HG02885 (cell line): ENCODE measurements around the gene ANTXR1.

ENCODE experiments used
- ATAC-seq: cut with Tn5 transposase; IDR thresholded peaks from one replicate; pipeline ENCODE4 v1.9.1; 2021; ENCODE audit warnings: mild to moderate bottlenecking; ENCODE audit not compliant: unreplicated experiment, poor library complexity

Gene ANTXR1

DNA sequence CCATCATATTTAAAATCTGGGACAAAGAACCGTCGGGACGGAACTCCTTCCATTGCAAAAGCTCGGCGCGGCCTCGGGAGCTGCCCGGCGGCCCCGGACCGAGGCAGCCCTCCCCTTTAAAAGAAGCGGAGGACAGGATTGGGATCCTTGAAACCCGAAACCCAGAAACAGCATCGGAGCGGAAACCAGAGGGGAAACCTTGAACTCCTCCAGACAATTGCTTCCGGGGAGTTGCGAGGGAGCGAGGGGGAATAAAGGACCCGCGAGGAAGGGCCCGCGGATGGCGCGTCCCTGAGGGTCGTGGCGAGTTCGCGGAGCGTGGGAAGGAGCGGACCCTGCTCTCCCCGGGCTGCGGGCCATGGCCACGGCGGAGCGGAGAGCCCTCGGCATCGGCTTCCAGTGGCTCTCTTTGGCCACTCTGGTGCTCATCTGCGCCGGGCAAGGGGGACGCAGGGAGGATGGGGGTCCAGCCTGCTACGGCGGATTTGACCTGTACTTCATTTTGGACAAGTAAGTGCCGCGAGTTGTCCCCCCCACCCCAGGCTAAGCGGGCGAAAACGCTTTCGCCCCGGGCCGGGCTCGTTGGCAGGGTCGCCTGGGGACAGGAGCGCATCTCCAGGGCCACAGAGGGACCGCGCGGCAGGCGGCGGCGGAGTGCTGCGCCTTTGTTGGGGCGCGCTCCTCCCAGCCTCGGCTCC is at the start of gene ANTXR1:
TSS of gene ANTXR1 (plus strand) at position 38 of the 698 bp plus-strand sequence. CDS start at position 359, 321 bp downstream.
- ATAC-seq, result no peak

DNA sequence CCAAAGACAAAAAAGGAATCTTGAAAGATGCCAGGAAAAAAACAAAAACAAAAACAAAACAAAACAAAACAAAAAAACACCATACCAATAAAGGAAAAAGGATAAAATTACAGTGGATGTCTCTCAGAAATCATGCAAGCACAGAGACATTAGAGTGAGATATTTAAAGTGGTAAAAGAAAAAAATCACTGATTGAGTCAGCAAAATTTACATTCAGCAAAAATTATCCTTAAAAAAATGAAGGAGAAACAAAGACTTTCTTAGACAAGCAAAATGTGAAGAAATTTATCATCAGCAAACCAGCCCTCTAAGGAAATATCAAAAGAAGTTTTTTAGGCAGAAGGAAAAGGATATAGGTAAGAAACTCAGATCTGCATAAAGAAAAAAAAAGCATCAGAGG is 48.7 kb upstream of the ANTXR1 start:
- ATAC-seq, result no peak

DNA sequence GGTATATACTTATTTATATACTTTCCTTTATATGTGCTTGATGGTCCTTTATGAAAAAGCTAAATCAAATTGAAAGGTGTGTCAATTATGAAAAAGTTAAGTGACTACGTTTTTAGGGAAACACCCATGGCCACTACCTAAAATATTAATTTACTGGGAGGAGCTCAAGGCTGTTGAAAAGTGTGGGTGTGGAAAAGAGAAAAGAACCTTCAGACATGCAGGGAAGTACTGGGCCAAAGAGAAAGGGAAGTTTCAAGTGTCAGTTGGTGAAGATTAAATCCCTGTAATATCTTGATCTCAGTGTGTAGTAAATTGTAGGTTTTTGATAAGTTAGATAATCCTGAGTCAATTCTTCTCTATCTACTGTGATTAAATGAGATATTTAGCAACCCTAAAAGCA is 44.8 kb upstream of the ANTXR1 start:
- no peak for ATAC-seq

DNA sequence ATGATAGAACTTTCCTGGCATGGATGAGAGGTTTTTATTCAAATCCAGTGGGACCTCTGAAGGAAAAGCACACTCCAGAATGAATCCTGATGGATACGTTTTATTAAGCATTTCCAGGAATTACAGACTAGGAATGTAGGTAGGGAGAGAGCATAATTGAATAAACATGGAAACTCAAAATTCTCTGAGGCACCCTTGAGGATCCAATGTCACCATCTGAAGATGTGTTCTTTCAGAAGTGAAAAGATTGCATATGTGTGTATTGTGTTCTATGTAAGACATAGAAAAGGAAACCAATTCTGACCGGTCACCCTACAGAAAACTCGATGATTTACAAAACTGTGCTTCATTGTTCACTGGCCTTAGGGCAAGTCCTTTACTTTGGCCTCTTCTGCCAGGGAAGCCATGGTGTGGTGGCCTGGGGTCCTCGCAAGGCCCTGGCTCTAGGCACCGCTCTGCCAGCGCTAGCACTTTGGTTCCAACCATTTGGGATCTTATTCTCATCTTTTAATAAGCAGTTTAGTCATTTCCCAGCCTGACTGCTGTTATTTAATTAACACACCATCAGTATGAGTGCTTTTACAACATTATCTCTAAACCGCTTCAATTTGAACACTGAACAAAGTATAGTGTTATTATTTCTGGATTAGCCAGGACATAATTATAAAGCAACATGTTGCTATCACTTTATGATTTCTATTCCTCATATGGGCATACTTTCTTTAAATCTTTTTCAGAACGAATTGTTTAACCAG is 43.1 kb upstream of the ANTXR1 start:
- ATAC-seq, result no peak

DNA sequence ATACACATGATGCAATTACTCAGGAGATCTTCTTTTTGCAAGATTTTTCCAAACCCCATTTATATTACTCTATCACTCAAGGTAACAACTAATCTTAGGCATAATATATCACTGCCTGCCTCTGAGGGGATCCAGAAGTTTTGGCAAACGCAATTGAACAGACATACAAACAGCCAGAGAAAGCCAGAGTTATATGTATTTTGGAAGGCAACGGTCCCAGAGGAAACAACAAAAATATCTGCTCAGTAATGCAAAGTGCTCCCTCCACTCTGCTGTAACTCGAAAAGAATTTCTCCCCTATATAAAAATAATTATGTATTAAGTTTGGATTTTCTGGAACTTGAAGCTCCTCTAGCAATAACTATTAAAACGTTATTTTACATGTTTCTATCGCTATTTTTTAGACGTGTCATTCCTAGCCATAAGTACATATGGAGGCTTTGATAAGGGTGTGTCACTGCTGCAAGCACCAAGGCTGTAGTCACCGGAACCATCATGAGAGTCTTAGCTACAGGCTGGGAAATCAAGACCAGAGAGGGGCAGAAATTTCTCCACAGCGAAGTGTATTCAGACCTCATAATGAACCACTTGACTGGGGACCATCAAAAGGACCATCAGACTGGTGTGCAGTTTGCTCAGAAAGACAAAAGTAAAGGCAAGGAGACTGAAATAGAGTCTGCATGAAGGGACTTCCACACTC is 42.3 kb upstream of the ANTXR1 start:
- ATAC-seq, result no peak

DNA sequence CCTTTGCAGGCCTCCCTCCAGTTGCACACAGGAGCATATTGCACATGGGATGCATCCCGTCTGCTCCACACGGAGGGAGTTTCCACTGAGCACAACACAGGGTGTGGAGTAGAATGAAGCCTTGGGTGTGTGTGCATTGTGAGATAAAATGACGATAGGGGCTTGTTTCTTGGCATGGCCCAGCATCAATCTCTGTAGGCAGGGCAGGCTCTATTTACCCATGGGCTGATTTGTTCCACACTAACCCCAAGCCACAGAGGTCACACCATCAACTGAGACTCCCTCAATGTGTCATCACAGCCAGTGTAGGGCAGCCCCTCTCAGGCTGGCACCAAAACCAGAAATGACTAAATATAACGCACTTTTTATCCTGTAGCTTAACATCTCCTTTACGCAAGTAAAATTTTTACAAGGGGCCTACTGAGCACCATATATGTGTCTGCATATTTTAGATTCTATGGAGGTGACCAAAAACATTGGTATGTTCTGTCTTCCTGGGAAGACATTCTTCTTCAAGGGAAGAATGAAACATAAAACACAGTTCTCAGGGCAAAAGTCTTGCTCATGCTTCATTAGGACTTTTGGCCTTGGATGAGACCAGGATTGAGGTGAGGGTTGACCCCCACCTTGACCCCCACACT is 41.3 kb upstream of the ANTXR1 start:
- no peak for ATAC-seq

DNA sequence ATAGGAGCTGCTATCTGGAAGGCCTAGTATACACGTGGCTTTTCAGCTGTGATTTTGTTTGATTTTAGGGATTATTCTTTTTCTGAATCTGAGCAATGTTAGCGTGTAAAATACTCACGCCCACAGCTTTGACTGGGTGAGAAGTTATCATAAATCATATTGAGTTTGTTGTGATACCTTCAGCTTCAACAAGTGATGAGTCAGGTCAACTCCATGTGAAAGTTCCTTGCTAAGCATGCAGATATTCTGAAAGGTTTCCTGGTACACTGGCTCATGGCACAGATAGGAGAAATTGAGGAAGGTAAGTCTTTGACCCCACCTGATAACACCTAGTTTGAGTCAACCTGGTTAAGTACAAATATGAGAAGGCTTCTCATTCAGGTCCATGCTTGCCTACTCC is 38.7 kb upstream of the ANTXR1 start, which contains the start of gene GKN1:
TSS of gene GKN1 (plus strand) at position 386 of the 400 bp plus-strand sequence. CDS start 42 bp downstream, outside the sequence.
- no peak for ATAC-seq

DNA sequence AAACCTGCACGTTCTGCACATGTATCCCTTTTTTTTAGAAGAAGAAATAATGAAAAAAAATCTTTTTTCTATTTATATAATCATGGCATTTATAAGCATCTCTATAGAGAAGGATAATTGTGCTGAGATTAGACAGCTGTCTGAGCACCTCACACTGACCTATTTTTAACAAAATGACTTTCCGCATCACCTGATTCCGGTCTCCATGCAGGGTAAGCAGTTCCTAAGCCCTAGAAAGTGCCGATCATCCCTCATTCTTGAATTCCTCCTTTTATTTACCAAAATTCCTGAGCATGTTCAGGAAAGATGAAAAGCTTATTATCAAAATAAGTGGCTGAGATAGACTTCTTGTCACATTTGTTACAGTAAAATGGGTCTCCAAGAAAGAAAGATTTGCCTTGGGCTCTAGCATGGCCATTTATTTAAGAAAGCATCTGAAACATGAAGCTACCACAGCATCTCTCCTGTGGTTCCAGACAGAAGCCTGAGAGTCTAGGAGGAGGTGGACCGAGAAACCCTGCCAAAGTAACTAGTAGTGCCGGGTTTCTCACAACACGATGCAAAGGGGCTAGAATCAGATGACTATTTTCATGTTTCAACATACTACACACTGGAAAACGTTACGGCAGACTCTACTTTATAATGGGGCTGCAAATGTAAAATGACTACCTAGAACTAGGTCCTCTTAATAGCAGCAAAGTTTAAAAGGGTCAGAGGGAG is 37.9 kb upstream of the ANTXR1 start:
- ATAC-seq, result no peak

DNA sequence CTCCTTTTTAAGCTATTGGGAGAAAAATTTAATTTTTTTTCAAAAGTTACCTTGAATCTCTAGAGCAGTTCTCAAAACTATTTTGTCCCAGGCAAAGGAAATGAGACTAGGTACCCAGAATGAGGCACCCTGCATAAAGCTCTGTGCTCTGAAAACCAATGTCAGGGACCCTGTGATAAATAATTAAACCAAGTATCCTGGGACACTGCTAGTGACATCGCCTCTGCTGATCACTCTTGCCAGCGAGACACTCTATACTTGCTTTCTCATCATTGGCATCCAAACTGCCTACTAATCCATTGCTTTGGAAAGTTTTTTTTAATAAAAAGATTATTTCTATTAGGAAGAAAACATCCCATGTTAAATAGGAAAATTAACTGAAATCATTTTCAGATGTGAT is 37.1 kb upstream of the ANTXR1 start:
- ATAC-seq, result no peak

DNA sequence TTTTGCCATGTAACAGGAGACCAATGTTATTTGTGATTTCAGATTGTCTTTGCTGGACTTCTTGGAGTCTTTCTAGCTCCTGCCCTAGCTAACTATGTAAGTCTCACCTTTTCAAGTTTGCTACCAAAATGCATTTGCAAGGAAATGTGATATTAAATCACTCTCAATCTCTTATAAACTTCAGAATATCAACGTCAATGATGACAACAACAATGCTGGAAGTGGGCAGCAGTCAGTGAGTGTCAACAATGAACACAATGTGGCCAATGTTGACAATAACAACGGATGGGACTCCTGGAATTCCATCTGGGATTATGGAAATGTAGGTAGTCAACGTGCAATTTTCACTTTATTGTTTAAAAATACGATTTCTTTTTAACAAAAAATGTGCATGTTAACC is 35.5 kb upstream of the ANTXR1 start:
- ATAC-seq, result no peak

DNA sequence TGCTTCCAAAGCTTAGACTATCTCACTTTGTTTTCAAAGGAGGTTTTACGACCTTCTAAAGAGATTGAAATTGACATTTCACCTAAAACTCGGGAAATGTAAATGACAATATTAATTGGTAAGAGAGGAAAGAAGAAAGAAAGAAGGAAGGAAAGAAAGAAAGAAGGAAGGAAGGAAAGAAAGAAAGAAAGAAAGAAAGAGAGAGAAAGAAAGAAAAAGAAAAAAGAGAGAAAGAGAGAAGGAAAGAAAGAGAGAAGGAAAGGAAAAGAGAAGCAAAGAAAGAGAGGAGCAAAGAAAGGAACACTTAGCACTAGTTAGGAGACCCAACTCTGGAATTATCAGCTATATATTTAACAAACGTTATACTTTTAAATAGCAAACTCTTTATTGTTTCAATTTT is 34.9 kb upstream of the ANTXR1 start:
- ATAC-seq, result no peak

DNA sequence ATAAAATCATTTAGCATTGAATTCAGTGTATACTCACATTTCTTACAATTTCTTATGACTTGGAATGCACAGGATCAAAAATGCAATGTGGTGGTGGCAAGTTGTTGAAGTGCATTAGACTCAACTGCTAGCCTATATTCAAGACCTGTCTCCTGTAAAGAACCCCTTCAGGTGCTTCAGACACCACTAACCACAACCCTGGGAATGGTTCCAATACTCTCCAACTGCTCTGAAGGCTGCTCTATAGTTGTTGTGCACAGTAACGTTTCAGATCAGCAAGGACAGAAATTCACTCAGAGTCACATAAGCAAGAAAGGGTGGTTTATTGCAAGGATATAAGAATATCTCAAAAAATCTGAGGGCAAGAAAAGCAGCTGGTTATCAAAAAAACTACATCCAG is 32.0 kb upstream of the ANTXR1 start:
- no peak for ATAC-seq

DNA sequence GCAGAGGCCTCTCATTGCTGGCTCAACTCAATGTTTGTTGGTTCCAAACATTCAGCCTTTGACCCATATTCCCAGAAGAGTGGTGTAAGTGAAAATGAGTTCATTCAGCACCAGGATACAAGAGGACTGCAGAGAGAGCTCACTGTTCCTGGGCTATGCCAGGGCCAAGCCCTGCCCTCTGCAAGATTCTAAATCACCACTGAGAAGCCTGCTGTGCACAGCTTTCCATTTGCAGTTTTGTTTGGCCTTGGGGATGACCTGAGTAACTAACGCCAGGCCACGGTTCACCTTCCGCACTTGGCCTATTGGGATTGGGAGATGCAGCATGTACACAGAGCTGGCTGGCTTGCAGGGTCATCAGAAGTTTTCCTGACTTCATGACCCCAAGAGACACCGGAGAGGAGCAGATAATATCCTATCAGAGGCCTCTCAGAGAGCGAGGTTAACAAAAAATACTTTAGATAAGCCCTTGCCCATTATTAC is 25.9 kb upstream of the ANTXR1 start:
- ATAC-seq, result no peak

DNA sequence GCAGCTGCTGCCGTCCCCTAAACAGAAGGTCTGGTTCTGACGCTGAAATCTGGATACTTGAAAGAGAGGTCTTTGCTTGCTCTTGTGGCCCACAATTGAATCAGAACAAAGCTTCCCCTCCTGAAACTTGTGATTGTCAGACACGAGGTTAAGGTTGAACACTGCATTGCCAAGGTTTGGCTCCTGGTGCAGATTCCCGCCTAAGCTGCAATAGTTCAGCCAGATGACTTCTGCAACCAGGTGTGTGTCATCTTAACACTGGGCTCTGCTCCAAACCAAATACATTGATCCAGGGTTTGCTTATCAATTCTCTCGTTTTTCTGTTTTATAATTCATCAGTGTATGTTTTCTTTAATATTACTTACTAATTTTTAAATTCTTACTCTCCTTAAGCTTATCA is 23.9 kb upstream of the ANTXR1 start:
- no peak for ATAC-seq

DNA sequence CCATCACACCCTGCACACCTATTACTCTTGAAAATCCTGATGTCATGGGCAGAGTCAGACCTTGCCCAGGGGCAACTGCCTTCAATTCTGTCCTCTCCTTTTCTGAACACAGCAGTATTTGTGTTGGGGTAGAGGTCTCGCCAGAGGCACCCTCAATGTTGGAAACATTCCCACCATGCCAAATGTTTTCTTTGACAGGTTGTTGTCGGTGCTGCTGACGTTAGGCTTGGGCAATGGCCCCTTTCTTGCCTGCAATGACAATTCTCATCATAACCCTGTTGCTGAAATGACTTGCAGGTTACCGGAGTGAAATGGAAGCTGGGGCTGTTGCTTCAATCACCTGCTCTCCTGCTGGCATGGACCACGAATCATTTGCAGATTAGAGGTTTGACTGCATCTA is 20.6 kb upstream of the ANTXR1 start:
- no peak for ATAC-seq

DNA sequence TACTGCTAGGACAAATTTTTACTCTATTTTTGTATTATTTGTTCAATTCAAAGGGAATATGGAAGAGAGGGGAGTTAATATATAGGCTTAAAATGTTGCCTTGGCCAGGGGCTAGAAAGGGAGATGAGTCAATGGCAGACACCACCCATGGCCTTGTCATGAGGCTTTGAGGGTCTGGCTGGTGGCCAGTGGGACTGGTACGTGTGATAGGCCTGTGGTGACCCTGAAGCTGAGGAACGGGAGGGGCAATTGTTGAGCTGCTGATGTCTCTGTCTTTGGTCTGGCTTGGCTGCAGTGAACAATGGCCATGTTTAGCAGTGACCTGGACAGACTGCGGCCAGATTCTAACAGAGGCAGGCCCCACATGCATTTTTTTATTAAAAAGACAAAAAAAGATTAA is 20.0 kb upstream of the ANTXR1 start:
- no peak for ATAC-seq

DNA sequence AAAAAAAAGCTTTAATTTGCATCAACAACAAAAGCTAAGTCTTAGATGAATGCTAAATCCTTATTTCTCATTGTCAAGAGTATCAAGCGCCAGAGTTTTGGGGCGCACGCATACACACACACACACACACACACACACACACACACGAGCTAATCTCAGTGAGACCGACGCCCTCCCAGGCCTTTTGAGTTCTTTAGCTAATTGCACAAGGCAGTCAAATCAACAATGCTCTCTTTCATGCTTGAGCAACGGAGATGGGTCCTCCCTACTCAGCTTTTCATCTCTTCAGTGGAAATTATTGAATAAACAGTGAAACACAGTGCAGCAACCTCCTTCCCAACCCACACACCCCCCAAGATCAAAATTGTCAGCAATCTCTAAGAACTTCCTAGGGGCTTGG is 19.3 kb upstream of the ANTXR1 start:
- no peak for ATAC-seq

DNA sequence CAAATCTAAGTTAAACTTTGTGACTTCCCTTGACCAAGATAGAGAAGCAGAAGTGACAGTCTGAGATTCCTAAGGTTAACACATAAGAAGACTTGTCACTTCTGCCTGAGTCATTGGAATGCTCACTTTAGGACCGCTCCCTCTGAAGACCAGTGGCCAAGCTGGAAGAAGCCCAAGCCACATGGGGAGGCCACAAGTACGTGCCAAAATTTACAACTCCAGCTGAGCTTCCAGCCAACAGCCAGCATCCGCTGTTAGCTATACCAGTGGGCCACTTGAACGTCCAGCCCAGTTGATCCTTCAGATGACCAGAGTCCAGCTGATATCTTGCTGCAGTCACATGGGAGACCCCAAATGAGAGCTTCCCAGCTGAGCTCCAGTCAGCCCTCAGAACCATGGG is 18.1 kb upstream of the ANTXR1 start:
- no peak for ATAC-seq

DNA sequence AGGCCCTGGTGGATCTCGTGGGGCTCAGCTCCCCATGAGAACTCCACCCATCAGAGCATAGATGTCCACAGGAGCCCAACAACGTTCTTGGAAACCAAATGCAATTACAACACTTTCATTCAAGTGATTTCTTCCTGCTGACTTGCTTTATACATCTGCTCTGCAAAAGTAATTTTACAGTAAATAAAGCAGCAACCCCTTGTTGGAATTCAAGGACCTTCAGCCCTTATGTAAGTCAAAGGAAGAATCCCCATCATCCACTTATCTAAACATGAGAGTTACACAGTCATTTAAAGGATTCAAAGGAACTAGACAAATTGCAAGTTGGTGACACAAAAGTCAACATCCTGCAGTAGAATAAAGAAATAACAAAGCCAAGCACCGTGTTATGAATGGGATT is 17.1 kb upstream of the ANTXR1 start:
- no peak for ATAC-seq

DNA sequence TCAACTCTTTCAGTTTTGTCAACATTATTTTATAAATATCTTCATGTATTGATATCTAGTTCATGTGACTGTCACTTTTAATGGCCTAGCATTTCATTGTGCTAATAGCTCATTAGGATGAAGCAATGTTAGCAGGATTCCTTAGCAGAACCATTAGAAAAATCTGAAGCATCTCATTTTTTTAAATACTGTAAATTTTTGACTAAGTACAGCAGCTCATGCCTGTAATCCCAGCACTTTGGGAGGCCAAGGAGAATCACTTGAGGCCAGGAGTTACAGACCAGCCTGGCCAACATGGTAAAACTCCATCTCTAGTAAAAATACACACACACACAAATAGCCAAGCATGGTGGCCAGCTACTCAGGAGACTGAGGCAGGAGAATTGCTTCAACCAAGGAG is 15.6 kb upstream of the ANTXR1 start:
- no peak for ATAC-seq
